HFFc6 (cell line): ENCODE data around the gene BBOX1. TPM values are rescaled to one million over a fixed set of nuclear protein-coding genes. Genes with fewer than 3 reads are reported as not detected.

Experiments used
- DNase-seq: peaks from one replicate; pipeline ENCODE4 v3.0.0-alpha.2; 2018
- H3K27ac Mint-ChIP-seq: 2 replicates; pipeline ENCODE4 v1.8.0; 2020; ENCODE audit warnings: mild to moderate bottlenecking, mixed read lengths
- H3K27me3 Mint-ChIP-seq: 2 replicates; pipeline ENCODE4 v1.8.0; 2021; ENCODE audit warnings: mild to moderate bottlenecking, moderate library complexity, mixed read lengths; ENCODE audit not compliant: insufficient read depth
- H3K36me3 Mint-ChIP-seq: 2 replicates; pipeline ENCODE4 v1.8.0; 2021; ENCODE audit warnings: low read depth, mixed read lengths
- H3K4me1 Mint-ChIP-seq: 2 replicates; pipeline ENCODE4 v1.8.0; 2020; ENCODE audit warnings: low read depth, mixed read lengths
- H3K4me3 Mint-ChIP-seq: 2 replicates; pipeline ENCODE4 v1.8.0; 2020; ENCODE audit warnings: mild to moderate bottlenecking, moderate library complexity, mixed read lengths
- H3K9me3 Mint-ChIP-seq: 2 replicates; pipeline ENCODE4 v1.8.0; 2020; ENCODE audit warnings: mild to moderate bottlenecking, mixed read lengths
- total RNA-seq, 6 experiments: library from RNA; stranded (reverse); fragmentation: NEBNext Ultra II Directional; extraction: Animal tissue kit (Norgen Biotek cat#: 25700); gene quantifications; 2 replicates in 1 of 6; 3 replicates in 5 of 6; pipeline ENCODE4 v1.2.3, GENCODE V29; 2021
- TF ChIP-seq, protein P1 (sequence below): fragments of 200-600 bp; sonication (generic); IDR thresholded peaks from 2 replicates; pipeline ENCODE4 v1.5.0; 2021; ENCODE audit warnings: antibody characterized with exemption, mild to moderate bottlenecking

Gene BBOX1
- total RNA-seq, 6 experiments from 2014 or later, result not detected

DNA sequence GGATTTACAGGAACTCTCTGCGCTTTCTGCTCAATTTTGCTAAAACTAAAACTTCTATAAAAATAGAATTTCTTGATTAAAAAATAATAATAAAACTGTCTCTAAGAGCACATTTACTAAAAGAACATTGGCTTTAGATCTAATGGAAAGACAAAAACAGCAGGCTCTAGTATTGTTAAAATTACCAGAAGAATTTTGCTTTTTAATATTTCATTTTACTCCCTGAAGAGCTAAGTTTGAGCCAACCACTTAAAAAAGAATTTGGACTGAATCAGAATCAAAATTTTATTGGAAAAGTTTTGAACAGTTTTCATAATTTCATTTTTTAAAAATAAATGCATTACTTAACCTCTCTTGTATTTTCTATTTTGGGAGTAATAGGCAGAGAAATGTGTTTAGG, 107.3 kb downstream of the BBOX1 start:
- no peaks in the 10 kb centered on the region for H3K36me3 Mint-ChIP-seq
- TF ChIP-seq, protein P1, sequence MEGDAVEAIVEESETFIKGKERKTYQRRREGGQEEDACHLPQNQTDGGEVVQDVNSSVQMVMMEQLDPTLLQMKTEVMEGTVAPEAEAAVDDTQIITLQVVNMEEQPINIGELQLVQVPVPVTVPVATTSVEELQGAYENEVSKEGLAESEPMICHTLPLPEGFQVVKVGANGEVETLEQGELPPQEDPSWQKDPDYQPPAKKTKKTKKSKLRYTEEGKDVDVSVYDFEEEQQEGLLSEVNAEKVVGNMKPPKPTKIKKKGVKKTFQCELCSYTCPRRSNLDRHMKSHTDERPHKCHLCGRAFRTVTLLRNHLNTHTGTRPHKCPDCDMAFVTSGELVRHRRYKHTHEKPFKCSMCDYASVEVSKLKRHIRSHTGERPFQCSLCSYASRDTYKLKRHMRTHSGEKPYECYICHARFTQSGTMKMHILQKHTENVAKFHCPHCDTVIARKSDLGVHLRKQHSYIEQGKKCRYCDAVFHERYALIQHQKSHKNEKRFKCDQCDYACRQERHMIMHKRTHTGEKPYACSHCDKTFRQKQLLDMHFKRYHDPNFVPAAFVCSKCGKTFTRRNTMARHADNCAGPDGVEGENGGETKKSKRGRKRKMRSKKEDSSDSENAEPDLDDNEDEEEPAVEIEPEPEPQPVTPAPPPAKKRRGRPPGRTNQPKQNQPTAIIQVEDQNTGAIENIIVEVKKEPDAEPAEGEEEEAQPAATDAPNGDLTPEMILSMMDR, result no peak
- no peak for DNase-seq
- peaks cover 2% of the 10 kb centered on the region; the same call in 1 of the 2 replicates for H3K27me3 Mint-ChIP-seq
- H3K9me3 Mint-ChIP-seq, result no peaks in the 10 kb centered on the region
- H3K4me3 Mint-ChIP-seq, result no peak overlapping the region
- H3K4me1 Mint-ChIP-seq, result peaks cover under 1% of the 10 kb centered on the region; the same call in 1 of the 2 replicates
- no peak overlapping the region for H3K27ac Mint-ChIP-seq

DNA sequence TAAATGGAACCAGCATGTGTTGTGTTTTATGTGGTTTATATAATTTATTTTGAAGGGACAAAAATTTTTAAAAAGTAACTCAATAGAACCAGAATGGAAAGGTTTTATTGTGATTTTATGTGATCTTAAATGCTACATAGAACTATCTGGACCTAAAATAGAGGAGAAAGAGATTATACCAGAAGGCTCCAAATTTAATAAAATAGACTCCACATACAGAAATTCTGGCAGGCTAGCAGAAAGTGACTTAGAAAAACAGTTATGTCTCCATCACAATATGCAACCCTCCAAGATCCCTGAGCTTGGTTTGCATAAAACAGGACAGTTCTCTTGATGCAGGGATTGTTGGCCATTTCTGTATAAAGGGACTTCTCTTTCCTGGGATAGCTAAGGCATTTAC, 107.9 kb downstream of the BBOX1 start:
- no peaks in the 10 kb centered on the region for H3K9me3 Mint-ChIP-seq
- peaks cover 2% of the 10 kb centered on the region; the same call in 1 of the 2 replicates for H3K27me3 Mint-ChIP-seq
- no peak overlapping the region for H3K27ac Mint-ChIP-seq
- peaks cover 6% of the 10 kb centered on the region for H3K4me1 Mint-ChIP-seq
- H3K4me3 Mint-ChIP-seq, result no peak overlapping the region
- H3K36me3 Mint-ChIP-seq, result no peaks in the 10 kb centered on the region
- TF ChIP-seq, protein P1, result no peak
- DNase-seq, result no peak

DNA sequence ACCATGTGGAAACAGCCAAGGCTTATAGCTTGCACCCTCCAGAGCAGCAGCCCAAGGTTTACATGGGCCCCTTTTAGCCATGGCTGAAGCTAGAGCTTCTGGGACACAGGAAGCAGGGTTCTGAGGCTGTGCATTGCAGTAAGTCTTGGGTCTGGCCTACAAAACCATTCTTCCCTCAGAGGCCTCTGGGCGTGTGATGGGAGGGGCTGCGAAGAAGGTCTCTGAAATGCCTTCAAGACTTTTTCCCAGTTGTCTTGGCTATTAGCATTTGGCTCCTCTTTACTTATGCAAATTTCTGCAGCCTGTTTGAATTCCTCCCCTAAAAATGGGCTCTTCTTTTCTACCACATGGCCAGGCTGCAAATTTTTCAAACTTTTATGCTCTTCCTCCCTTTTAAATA, 109.5 kb downstream of the BBOX1 start:
- H3K9me3 Mint-ChIP-seq, result no peaks in the 10 kb centered on the region
- no peak overlapping the region for H3K4me3 Mint-ChIP-seq
- H3K27ac Mint-ChIP-seq, result no peak overlapping the region
- peaks cover 2% of the 10 kb centered on the region; the same call in 1 of the 2 replicates for H3K27me3 Mint-ChIP-seq
- no peak for DNase-seq
- H3K36me3 Mint-ChIP-seq, result no peaks in the 10 kb centered on the region
- H3K4me1 Mint-ChIP-seq, result peaks cover 9% of the 10 kb centered on the region
- TF ChIP-seq, protein P1, result no peak

DNA sequence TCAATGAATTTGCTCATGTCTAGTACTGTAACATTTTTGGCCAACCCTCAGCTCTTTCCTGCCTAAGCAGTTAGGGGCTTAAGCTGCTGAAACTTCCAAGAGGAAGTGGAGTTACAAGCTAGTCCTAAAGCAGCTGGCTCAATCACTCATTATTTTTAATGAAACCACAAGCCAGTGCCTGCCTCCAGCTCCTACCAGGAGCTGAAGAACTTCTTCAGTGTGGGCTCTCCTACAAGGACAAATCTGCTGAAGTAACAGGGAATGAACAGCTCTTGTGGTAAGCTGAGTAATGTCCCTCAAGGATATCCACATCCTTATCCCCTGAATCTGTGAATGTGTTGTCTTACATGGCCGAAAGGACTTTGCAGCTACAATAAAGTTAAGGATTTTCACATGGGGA, 112.5 kb downstream of the BBOX1 start:
- Mint-ChIP-seq H3K4me1 (peaks cover 10% of the 10 kb centered on the region), H3K4me3 (no peak overlapping the region), H3K27me3 (peaks cover 3% of the 10 kb centered on the region), H3K9me3 (no peaks in the 10 kb centered on the region; the same call in 1 of the 2 replicates), H3K36me3 (no peaks in the 10 kb centered on the region), H3K27ac (no peak overlapping the region)
- TF ChIP-seq, protein P1, result no peak
- DNase-seq, result peak; percentile 37

DNA sequence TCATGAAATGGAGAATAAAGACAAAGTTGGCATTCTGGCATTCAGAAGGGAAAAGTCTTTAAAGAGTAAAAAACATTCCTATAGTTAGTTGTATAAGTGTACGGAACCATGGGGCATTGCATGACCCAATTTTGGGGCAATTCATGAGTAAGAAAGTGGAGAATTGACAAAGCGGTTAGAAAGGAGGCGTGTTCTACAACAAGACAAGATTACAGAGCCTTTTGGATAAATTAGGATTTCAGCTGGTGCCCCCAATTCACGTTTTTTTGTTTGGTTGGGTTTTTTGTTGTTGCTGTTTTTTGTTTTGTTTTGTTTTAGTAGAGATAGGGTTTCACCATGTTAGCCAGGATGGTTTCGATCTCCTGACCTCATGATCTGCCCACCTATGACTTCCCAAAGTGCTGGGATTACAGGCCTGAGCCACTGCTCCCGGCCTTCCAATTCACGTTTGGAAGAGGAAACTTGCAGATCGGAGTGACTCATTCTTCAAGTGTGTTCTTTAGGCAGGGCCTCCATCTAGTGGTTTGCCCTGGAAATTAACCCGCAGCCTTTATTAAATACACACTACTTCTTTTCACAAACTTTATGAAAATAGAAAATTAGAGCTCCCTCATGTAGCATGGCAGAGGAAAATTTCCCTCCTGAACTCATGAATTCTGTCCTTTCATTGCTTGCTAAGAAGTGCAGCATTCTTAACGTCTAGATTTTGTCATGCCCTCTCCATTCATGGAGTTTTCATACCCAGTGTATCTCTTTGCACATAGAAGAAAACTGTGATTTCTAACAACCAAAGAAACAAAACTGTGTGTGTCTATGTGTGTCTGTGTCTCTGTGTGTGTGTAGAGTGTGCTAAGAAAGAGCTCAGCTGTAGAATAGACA, 118.1 kb downstream of the BBOX1 start:
- peaks cover 21% of the 10 kb centered on the region for H3K9me3 Mint-ChIP-seq
- peaks cover 9% of the 10 kb centered on the region for H3K36me3 Mint-ChIP-seq
- TF ChIP-seq, protein P1, result peak; percentile 88
- no peak overlapping the region for H3K27ac Mint-ChIP-seq
- no peak overlapping the region for H3K4me3 Mint-ChIP-seq
- H3K4me1 Mint-ChIP-seq, result peaks cover 31% of the 10 kb centered on the region
- DNase-seq, result peak; percentile 73
- H3K27me3 Mint-ChIP-seq, result peaks cover 1% of the 10 kb centered on the region; the same call in 1 of the 2 replicates
